K562 (cell line): ENCODE results near the gene TTLL11. TPM values are rescaled to one million over a fixed set of nuclear protein-coding genes. Genes with fewer than 3 reads are reported as not detected.

Experiments used
- ATAC-seq: fragments of 200-7000 bp; cut with Tn5 transposase; 3 replicates; pipeline ENCODE4 v1.9.1; 2020; ENCODE audit warnings: moderate library complexity
- BruUV-seq: library from RNA; stranded (reverse); fragments of 400-500 nt; replicated peaks from 2 replicates; lab custom pipeline; 2021; lab: Mats Ljungman, UMichigan
- CTCF ChIA-PET: fragments of 300-600 bp; formaldehyde crosslinking; extraction: SDS; loops from one replicate; lab custom pipeline; 2021; ENCODE audit warnings: low intra/inter-chr PET ratio; lab: Yijun Ruan, JAX
- POLR2A ChIA-PET: fragments of 300-600, 350-650 bp; sonication (Branson Sonifier 250); formaldehyde crosslinking; extraction: SDS; loops from one replicate; lab custom pipeline; 2021; ENCODE audit warnings: antibody characterized with exemption, inconsistent platforms; lab: Yijun Ruan, JAX
- DNase-seq, 4 experiments: peaks; one replicate each; pipeline versions ENCODE4 v3.0.0 to v3.0.0-alpha.2; 2011 to 2018; ENCODE audit warnings: low spot score in 3 of 4, mixed read lengths in 3 of 4; ENCODE audit errors: extremely low read depth in 1 of 4
- FAIRE-seq: peaks from 2 replicates; lab custom pipeline; 2011; peaks lifted over from hg19 to GRCh38; lab: Jason Lieb, UNC
- H2AFZ ChIP-seq: 2 replicates; pipeline ENCODE4 v1.6.0; 2011; ENCODE audit warnings: low read depth, low read length, control low read depth, inconsistent platforms
- H3K27ac ChIP-seq: fragments of 200-600 bp; 3 replicates; pipeline ENCODE4 v1.8.0; 2011; ENCODE audit warnings: low read depth, mild to moderate bottlenecking, control low read depth, inconsistent platforms, low read length, moderate library complexity, mixed read lengths; ENCODE audit errors: extremely low read depth
- H3K27me3 ChIP-seq, 2 experiments: fragments of 300-600 bp in 1 of 2; 2 replicates in 1 of 2; 3 replicates in 1 of 2; pipeline versions ENCODE4 v1.6.0 to v1.8.0; 2011; ENCODE audit warnings: inconsistent platforms in 2 of 2, low read length in 2 of 2, mild to moderate bottlenecking in 1 of 2, mixed read lengths in 1 of 2, moderate library complexity in 1 of 2; ENCODE audit not compliant: control insufficient read depth in 2 of 2, insufficient read depth in 2 of 2
- H3K36me3 ChIP-seq: fragments of 300-600 bp; 3 replicates; pipeline ENCODE4 v1.8.0; 2011; ENCODE audit warnings: mild to moderate bottlenecking, low read length, inconsistent platforms; ENCODE audit not compliant: control insufficient read depth, insufficient read depth
- H3K4me1 ChIP-seq, 2 experiments: fragments of 200-600 bp in 1 of 2; replicated peaks in 1 of 2; 2 replicates in 1 of 2; 3 replicates in 1 of 2; pipeline versions ENCODE4 v1.5.1 to v1.8.0; 2011; ENCODE audit warnings: inconsistent platforms in 2 of 2, low read length in 2 of 2, mild to moderate bottlenecking in 1 of 2, mixed read lengths in 1 of 2, moderate library complexity in 1 of 2; ENCODE audit not compliant: control insufficient read depth in 2 of 2, insufficient read depth in 2 of 2
- H3K4me2 ChIP-seq: 2 replicates; pipeline ENCODE4 v1.6.1; 2011; ENCODE audit warnings: low read length, control low read depth, inconsistent platforms, mixed read lengths; ENCODE audit not compliant: insufficient read depth
- H3K4me3 ChIP-seq: fragments of 200-600 bp; sonication (generic), shearing (Covaris generic); 2 replicates; pipeline ENCODE4 v1.5.1; 2016; ENCODE audit warnings: control low read depth, inconsistent platforms
- H3K79me2 ChIP-seq: fragments of 200-600 bp; 3 replicates; pipeline ENCODE4 v1.8.0; 2011; ENCODE audit warnings: low read length, inconsistent platforms; ENCODE audit not compliant: control insufficient read depth, insufficient read depth
- H3K9ac ChIP-seq, 2 experiments: 2 replicates each; pipeline versions ENCODE4 v1.6.0 to v1.6.1; 2011; ENCODE audit warnings: low read depth in 2 of 2, low read length in 2 of 2, control low read depth in 1 of 2, inconsistent platforms in 1 of 2, mild to moderate bottlenecking in 1 of 2, mixed read lengths in 1 of 2; ENCODE audit not compliant: insufficient read depth in 1 of 2
- H3K9me1 ChIP-seq: one replicate; pipeline ENCODE4 v1.6.0; 2011; ENCODE audit warnings: inconsistent platforms, mild to moderate bottlenecking, low read length, moderate library complexity; ENCODE audit not compliant: control insufficient read depth, insufficient read depth
- H3K9me3 ChIP-seq: replicated peaks from 2 replicates; pipeline ENCODE4 v1.5.1; 2011; ENCODE audit warnings: low read depth, low read length, inconsistent platforms; ENCODE audit not compliant: control insufficient read depth, insufficient read depth
- H4K20me1 ChIP-seq: replicated peaks from 2 replicates; pipeline ENCODE4 v1.6.1; 2011; ENCODE audit warnings: low read length, inconsistent platforms, mixed read lengths; ENCODE audit not compliant: control insufficient read depth, insufficient read depth
- HCFC1 ChIP-seq: IDR thresholded peaks from 2 replicates; pipeline ENCODE4 v1.6.1; 2012; ENCODE audit warnings: low read depth, low read length, improper control_type of control experiment
- RBM22 ChIP-seq: fragments of 200-400 bp; formaldehyde crosslinking; IDR thresholded peaks from 2 replicates; pipeline ENCODE4 v1.6.1; 2018; ENCODE audit warnings: low read length, low read depth; ENCODE audit not compliant: poor library complexity, severe bottlenecking
- RFX1 ChIP-seq: fragments of 450-650 bp; IDR thresholded peaks from 2 replicates; pipeline ENCODE4 v1.6.1; 2016; ENCODE audit warnings: mild to moderate bottlenecking, moderate library complexity
- SPI1 ChIP-seq: IDR thresholded peaks from 2 replicates; pipeline ENCODE4 v1.6.1; 2011; ENCODE audit warnings: low read depth, low read length, control low read depth, borderline replicate concordance
- WGBS: fragments of 100-300 bp; shearing (Covaris generic); methylation state at CpG from one replicate; pipeline ENCODE4 v1.1.6; 2016; ENCODE audit warnings: low coverage, mixed read lengths; ENCODE audit not compliant: insufficient coverage; ENCODE audit errors: missing lambda C conversion rate; 5-methylcytosine and 5-hydroxymethylcytosine counted together
- in situ Hi-C: fragments of 300-500 bp; cut with MboI; formaldehyde crosslinking; loops from 4 replicates; pipeline ENCODE4 v1.15.0; 2018; ENCODE audit warnings: inconsistent platforms, mixed read lengths
- intact Hi-C: fragments of 100-400 bp; cut with micrococcal nuclease; formaldehyde crosslinking; loops from 2 replicates; pipeline ENCODE4 v1.14.2; 2022
- polyA plus RNA-seq, 8 experiments: library from polyadenylated mRNA; depleted of rRNA in 4 of 8; stranded (reverse) in 5 of 8; unstranded in 3 of 8; fragments of >200 nt; fragmentation: Nextera tagmentation in 2 of 8; fragmentation: Illumina TruSeq in 1 of 8; extraction: Ambion mirVana in 2 of 8; extraction: Trizol in 1 of 8; gene quantifications; 2 replicates each; pipeline versions ENCODE4 v1.2.1 to v1.2.3, GENCODE V29; 2011 to 2014; ENCODE audit warnings: inconsistent platforms in 1 of 8, missing spikeins in 1 of 8
- total RNA-seq, 7 experiments: library from RNA; depleted of rRNA in 6 of 7; stranded (reverse); fragments of >200 nt in 6 of 7; fragmentation: Illumina TruSeq in 2 of 7; extraction: Trizol in 2 of 7; gene quantifications; 2 replicates each; pipeline versions ENCODE4 v1.2.1 to v1.2.3, GENCODE V29; 2011 to 2021; ENCODE audit warnings: low replicate concordance in 1 of 7
- TF ChIP-seq, protein P1 (sequence below): sonication (generic); formaldehyde crosslinking; IDR thresholded peaks from 2 replicates; pipeline ENCODE4 v1.9.0; 2022; ENCODE audit warnings: mild to moderate bottlenecking, missing genetic modification reagents

Gene TTLL11
- total and polyA plus RNA-seq, 9 of the 15 experiments (the other 6 are each of a cell fraction or from before 2014, with no cell fraction given), result 0.83 to 4.4 (median 2.7) TPM

DNA sequence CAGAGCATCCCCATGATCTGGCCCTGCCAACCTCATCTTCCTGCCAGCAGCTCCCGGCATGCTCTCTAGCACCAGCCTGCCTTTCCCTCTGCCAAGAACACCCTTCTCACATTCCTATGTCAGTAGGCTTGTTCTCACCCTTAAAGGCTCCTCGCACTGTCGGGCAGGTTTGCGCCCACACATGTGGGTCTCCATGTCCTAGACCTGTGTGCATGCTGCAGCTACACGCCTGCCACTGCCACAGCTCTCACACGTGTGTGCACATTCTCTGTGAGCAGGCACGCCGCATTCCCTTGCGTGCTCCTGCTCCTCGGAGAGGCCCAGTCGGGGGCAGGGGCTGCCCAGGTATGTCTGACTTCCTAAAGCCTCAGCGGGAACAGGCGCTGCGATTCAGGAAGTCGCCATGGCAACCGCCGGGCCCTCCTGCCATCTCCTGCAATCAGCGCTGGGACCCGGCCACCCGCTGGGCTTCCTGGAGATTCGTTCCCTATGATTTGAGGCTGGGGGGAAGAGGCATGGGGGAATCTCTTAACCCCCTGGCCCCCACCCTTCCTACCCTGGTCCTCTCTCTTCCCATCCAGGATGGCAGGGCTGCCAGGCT lies 38.4 kb upstream of the TTLL11 start:
- in situ Hi-C loops, result no loop called here
- no peak overlapping the region for H3K4me2 ChIP-seq
- 0 out of 2 replicates have a peak, but pooled peaks cover 6% of the 10 kb centered on the region for H4K20me1 ChIP-seq
- no peak for DNase-seq
- 10% methylated on average over 21 of the region's 21 CpGs for WGBS
- CTCF ChIA-PET, result no interaction called here
- H3K36me3 ChIP-seq, result no peaks in the 10 kb centered on the region
- H3K4me1 ChIP-seq, result peaks cover 0 to 25% of the 10 kb centered on the region in 2 experiments; a peak in 2 of 5 replicates
- no peak for ATAC-seq
- no peak overlapping the region for H3K4me3 ChIP-seq
- no TSS peak for BruUV-seq
- H3K9me3 ChIP-seq, result no peaks in the 10 kb centered on the region
- POLR2A ChIA-PET, result no interaction called here
- no peak overlapping the region for H3K27ac ChIP-seq
- intact Hi-C loops, result no loop called here
- no peaks in the 10 kb centered on the region for H3K9me1 ChIP-seq
- peaks cover 0 to 18% of the 10 kb centered on the region in 2 experiments; a peak in 3 of 5 replicates for H3K27me3 ChIP-seq
- TF ChIP-seq RBM22, result no peak
- TF ChIP-seq HCFC1, result no peak
- TF ChIP-seq, protein P1, sequence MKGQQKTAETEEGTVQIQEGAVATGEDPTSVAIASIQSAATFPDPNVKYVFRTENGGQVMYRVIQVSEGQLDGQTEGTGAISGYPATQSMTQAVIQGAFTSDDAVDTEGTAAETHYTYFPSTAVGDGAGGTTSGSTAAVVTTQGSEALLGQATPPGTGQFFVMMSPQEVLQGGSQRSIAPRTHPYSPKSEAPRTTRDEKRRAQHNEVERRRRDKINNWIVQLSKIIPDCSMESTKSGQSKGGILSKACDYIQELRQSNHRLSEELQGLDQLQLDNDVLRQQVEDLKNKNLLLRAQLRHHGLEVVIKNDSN (CRISPR knock-in tag), result no peak
- TF ChIP-seq RFX1, result peak; percentile 74
- no peak for TF ChIP-seq SPI1
- H2AFZ ChIP-seq, result no peak overlapping the region
- no peak for FAIRE-seq
- no peak overlapping the region for H3K9ac ChIP-seq
- no peaks in the 10 kb centered on the region for H3K79me2 ChIP-seq
